Measurements from ENCODE around the gene SDR42E1. TPM values are rescaled to one million over a fixed set of nuclear protein-coding genes. Genes with fewer than 3 reads are reported as not detected.

Gene SDR42E1
- total and polyA plus RNA-seq, 2 of the 8 experiments (the other 6 are each of a cell fraction or from before 2014, with no cell fraction given), result 0.03 TPM; not detected in 1

DNA sequence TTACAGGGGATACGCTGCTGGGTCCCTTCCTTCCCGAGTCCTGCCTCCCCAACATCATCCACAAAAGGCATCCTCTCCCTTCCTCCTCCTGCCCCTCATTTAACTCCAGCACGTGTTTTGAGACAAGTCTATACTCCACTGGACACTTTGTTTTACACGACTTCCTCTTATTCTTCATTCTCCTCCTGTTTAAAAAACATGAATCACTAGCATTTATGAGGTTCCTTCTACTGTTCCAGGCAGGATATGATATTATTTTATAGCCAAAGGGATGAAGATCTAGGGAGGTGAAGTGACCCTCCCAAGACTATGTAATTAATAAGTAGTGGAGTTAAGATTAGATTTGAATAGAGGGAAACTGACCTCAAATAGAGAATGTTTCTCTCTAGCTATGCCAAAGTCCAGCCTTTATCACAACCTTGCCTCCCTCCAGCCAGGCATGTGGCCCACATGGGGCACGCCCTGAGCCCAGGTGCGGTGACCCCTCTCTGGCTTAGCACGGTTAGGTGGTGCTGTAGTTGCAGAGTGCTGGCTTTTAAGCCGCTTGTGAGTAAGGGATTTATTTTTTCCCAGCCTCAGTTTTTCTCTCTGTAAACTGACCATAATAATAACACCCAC is 22.5 kb upstream of the SDR42E1 start (continued):
- no peak for TF ChIP-seq EZH2 (IDR thresholded peaks at IDR 0.05; ENCODE audit: low read depth, low read length, severe bottlenecking)
- TF ChIP-seq HDAC6 (IDR thresholded peaks at IDR 0.05; ENCODE audit: low read depth, low read length), result no peak
- TF ChIP-seq, protein P1, sequence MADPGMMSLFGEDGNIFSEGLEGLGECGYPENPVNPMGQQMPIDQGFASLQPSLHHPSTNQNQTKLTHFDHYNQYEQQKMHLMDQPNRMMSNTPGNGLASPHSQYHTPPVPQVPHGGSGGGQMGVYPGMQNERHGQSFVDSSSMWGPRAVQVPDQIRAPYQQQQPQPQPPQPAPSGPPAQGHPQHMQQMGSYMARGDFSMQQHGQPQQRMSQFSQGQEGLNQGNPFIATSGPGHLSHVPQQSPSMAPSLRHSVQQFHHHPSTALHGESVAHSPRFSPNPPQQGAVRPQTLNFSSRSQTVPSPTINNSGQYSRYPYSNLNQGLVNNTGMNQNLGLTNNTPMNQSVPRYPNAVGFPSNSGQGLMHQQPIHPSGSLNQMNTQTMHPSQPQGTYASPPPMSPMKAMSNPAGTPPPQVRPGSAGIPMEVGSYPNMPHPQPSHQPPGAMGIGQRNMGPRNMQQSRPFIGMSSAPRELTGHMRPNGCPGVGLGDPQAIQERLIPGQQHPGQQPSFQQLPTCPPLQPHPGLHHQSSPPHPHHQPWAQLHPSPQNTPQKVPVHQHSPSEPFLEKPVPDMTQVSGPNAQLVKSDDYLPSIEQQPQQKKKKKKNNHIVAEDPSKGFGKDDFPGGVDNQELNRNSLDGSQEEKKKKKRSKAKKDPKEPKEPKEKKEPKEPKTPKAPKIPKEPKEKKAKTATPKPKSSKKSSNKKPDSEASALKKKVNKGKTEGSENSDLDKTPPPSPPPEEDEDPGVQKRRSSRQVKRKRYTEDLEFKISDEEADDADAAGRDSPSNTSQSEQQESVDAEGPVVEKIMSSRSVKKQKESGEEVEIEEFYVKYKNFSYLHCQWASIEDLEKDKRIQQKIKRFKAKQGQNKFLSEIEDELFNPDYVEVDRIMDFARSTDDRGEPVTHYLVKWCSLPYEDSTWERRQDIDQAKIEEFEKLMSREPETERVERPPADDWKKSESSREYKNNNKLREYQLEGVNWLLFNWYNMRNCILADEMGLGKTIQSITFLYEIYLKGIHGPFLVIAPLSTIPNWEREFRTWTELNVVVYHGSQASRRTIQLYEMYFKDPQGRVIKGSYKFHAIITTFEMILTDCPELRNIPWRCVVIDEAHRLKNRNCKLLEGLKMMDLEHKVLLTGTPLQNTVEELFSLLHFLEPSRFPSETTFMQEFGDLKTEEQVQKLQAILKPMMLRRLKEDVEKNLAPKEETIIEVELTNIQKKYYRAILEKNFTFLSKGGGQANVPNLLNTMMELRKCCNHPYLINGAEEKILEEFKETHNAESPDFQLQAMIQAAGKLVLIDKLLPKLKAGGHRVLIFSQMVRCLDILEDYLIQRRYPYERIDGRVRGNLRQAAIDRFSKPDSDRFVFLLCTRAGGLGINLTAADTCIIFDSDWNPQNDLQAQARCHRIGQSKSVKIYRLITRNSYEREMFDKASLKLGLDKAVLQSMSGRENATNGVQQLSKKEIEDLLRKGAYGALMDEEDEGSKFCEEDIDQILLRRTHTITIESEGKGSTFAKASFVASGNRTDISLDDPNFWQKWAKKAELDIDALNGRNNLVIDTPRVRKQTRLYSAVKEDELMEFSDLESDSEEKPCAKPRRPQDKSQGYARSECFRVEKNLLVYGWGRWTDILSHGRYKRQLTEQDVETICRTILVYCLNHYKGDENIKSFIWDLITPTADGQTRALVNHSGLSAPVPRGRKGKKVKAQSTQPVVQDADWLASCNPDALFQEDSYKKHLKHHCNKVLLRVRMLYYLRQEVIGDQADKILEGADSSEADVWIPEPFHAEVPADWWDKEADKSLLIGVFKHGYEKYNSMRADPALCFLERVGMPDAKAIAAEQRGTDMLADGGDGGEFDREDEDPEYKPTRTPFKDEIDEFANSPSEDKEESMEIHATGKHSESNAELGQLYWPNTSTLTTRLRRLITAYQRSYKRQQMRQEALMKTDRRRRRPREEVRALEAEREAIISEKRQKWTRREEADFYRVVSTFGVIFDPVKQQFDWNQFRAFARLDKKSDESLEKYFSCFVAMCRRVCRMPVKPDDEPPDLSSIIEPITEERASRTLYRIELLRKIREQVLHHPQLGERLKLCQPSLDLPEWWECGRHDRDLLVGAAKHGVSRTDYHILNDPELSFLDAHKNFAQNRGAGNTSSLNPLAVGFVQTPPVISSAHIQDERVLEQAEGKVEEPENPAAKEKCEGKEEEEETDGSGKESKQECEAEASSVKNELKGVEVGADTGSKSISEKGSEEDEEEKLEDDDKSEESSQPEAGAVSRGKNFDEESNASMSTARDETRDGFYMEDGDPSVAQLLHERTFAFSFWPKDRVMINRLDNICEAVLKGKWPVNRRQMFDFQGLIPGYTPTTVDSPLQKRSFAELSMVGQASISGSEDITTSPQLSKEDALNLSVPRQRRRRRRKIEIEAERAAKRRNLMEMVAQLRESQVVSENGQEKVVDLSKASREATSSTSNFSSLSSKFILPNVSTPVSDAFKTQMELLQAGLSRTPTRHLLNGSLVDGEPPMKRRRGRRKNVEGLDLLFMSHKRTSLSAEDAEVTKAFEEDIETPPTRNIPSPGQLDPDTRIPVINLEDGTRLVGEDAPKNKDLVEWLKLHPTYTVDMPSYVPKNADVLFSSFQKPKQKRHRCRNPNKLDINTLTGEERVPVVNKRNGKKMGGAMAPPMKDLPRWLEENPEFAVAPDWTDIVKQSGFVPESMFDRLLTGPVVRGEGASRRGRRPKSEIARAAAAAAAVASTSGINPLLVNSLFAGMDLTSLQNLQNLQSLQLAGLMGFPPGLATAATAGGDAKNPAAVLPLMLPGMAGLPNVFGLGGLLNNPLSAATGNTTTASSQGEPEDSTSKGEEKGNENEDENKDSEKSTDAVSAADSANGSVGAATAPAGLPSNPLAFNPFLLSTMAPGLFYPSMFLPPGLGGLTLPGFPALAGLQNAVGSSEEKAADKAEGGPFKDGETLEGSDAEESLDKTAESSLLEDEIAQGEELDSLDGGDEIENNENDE (IDR thresholded peaks at IDR 0.05; ENCODE audit: insufficient replicate concordance, low read length), result no peak
- TF ChIP-seq SP4 (IDR thresholded peaks at IDR 0.05; ENCODE audit: low read length), result no peak
- no peak for TF ChIP-seq RNF2 (IDR thresholded peaks at IDR 0.05; ENCODE audit: borderline replicate concordance, low read depth, low read length, missing control alignments, poor library complexity, severe bottlenecking)
- TF ChIP-seq GTF2F1 (IDR thresholded peaks at IDR 0.05; ENCODE audit: borderline replicate concordance, low read depth, low read length), result no peak
- no peak for TF ChIP-seq SIX5 (IDR thresholded peaks at IDR 0.05; ENCODE audit: low read depth, low read length)
- TF ChIP-seq, protein P2, sequence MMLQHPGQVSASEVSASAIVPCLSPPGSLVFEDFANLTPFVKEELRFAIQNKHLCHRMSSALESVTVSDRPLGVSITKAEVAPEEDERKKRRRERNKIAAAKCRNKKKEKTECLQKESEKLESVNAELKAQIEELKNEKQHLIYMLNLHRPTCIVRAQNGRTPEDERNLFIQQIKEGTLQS (IDR thresholded peaks at IDR 0.05; ENCODE audit: insufficient read depth, low read depth, low read length), result no peak

Data from H1 (cell line).